Panc1 (cell line): ENCODE measurements around the gene EXOC6B. TPM values are rescaled to one million over a fixed set of nuclear protein-coding genes. Genes with fewer than 3 reads are reported as not detected.

ENCODE experiments used
- ATAC-seq: fragments of 200-7000 bp; cut with Tn5 transposase; 2 replicates; pipeline ENCODE4 v1.9.1; 2020; ENCODE audit warnings: mild to moderate bottlenecking, moderate library complexity
- BruUV-seq: library from RNA; stranded (reverse); fragments of 400-500 nt; replicated peaks from 2 replicates; lab custom pipeline; 2021; lab: Mats Ljungman, UMichigan
- CTCF ChIA-PET: fragments of 300-600 bp; sonication (Branson Sonifier 250); formaldehyde crosslinking; loops from one replicate; lab custom pipeline; 2022; ENCODE audit warnings: antibody characterized with exemption; lab: Charles Lee
- POLR2A ChIA-PET: fragments of 300-600 bp; sonication (Branson Sonifier 250); formaldehyde crosslinking; loops from one replicate; lab custom pipeline; 2022; ENCODE audit warnings: antibody characterized with exemption; lab: Charles Lee
- DNase-seq: peaks from one replicate; pipeline ENCODE4 v3.0.0-alpha.2; 2010; ENCODE audit warnings: low read depth, low spot score
- H3K27ac ChIP-seq: 2 replicates; pipeline ENCODE4 v1.5.1; 2011; ENCODE audit warnings: mild to moderate bottlenecking, low read length, inconsistent platforms
- H3K27me3 ChIP-seq: fragments of 200-500 bp; sonication (Bioruptor generic); 2 replicates; pipeline ENCODE4 v1.6.0; 2014; ENCODE audit warnings: low read length, inconsistent platforms; ENCODE audit not compliant: control insufficient read depth, insufficient read depth
- H3K36me3 ChIP-seq: fragments of 200-500 bp; sonication (Bioruptor generic); 2 replicates; pipeline ENCODE4 v1.5.1; 2014; ENCODE audit warnings: inconsistent platforms, mild to moderate bottlenecking, low read length, moderate library complexity; ENCODE audit not compliant: control insufficient read depth, insufficient read depth
- H3K4me1 ChIP-seq: 2 replicates; pipeline ENCODE4 v1.5.1; 2011; ENCODE audit warnings: inconsistent platforms, mild to moderate bottlenecking, low read length, moderate library complexity; ENCODE audit not compliant: control insufficient read depth, insufficient read depth
- H3K4me3 ChIP-seq, 2 experiments: 2 replicates each; pipeline ENCODE4 v1.5.1; 2011 to 2012; ENCODE audit warnings: low read depth in 2 of 2, low read length in 2 of 2, mild to moderate bottlenecking in 2 of 2, inconsistent platforms in 1 of 2, moderate library complexity in 1 of 2
- H3K9me3 ChIP-seq: fragments of 200-500 bp; sonication (Bioruptor generic); 2 replicates; pipeline ENCODE4 v1.5.1; 2014; ENCODE audit warnings: low read depth, mild to moderate bottlenecking, inconsistent platforms, low read length, moderate library complexity; ENCODE audit not compliant: control insufficient read depth, insufficient read depth
- POLR2AphosphoS5 ChIP-seq: IDR thresholded peaks from 2 replicates; pipeline ENCODE4 v1.6.1; 2012; ENCODE audit warnings: mild to moderate bottlenecking, low read depth, low read length, moderate library complexity
- SIN3A ChIP-seq: IDR thresholded peaks from 2 replicates; pipeline ENCODE4 v1.6.1; 2012; ENCODE audit warnings: low read depth, mild to moderate bottlenecking, low read length, moderate library complexity, borderline replicate concordance; ENCODE audit not compliant: insufficient read depth
- TCF7L2 ChIP-seq: IDR thresholded peaks from 2 replicates; pipeline ENCODE4 v1.6.1; 2011; ENCODE audit warnings: mild to moderate bottlenecking, low read depth, low read length, inconsistent platforms
- in situ Hi-C: cut with HindIII; loops from 2 replicates; pipeline ENCODE4 v1.10.0; 2016; ENCODE audit warnings: low sequenced_read_pairs, low pct_unique_long_range_greater_than_20kb
- intact Hi-C: fragments of 100-400 bp; cut with micrococcal nuclease; formaldehyde crosslinking; loops from one replicate; pipeline ENCODE4 v1.10.0; 2022; ENCODE audit not compliant: unreplicated experiment
- total RNA-seq: library from RNA; stranded (reverse); gene quantifications from one replicate; pipeline ENCODE4 v1.2.1, GENCODE V29; 2021; ENCODE audit not compliant: unreplicated experiment
- TF ChIP-seq, protein P1 (sequence below): fragments of 450-650 bp; IDR thresholded peaks from 2 replicates; pipeline ENCODE4 v1.5.1; 2017; ENCODE audit warnings: mild to moderate bottlenecking
- TF ChIP-seq, protein P2 (sequence below), 2 experiments: IDR thresholded peaks; 2 replicates each; pipeline ENCODE4 v1.6.1; 2011 to 2012; ENCODE audit warnings: low read depth in 2 of 2, control low read depth in 1 of 2, low read length in 1 of 2, mild to moderate bottlenecking in 1 of 2, moderate library complexity in 1 of 2; ENCODE audit not compliant: insufficient read depth in 1 of 2

The EXOC6B gene
- total RNA-seq, 1 experiment from 2014 or later, result 23.2 TPM

DNA sequence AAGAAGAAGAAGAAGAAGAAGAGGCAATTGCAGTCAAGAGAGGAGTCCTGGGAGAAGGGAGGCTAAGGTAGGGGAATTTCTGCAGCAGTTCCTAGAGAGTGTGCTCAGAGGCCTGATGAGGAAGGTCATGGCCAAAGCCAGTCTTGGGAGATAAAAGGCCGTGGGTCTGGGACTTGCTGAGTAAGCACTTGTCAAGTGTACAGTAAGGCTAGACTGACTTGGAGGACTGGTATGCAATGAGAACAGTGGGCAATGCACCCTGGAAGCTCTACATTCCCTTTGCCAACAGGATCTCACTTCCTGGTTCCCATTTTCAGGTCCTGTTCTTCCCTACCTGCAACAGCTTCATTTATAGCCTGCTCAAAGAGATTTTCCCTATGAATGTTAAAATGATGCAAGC, 649.6 kb downstream of the EXOC6B start:
- intact Hi-C loops (no loop called here), in situ Hi-C loops (no loop called here)
- CTCF ChIA-PET, result no interaction called here
- ATAC-seq, result no peak
- POLR2A ChIA-PET, result no interaction called here
- DNase-seq, result no peak
- no peaks in the 10 kb centered on the region for H3K4me1 ChIP-seq
- no peaks in the 10 kb centered on the region for H3K9me3 ChIP-seq
- H3K36me3 ChIP-seq, result no peaks in the 10 kb centered on the region
- no TSS peak for BruUV-seq
- no peak overlapping the region for H3K27ac ChIP-seq
- H3K4me3 ChIP-seq, result no peak overlapping the region
- TF ChIP-seq, protein P1, sequence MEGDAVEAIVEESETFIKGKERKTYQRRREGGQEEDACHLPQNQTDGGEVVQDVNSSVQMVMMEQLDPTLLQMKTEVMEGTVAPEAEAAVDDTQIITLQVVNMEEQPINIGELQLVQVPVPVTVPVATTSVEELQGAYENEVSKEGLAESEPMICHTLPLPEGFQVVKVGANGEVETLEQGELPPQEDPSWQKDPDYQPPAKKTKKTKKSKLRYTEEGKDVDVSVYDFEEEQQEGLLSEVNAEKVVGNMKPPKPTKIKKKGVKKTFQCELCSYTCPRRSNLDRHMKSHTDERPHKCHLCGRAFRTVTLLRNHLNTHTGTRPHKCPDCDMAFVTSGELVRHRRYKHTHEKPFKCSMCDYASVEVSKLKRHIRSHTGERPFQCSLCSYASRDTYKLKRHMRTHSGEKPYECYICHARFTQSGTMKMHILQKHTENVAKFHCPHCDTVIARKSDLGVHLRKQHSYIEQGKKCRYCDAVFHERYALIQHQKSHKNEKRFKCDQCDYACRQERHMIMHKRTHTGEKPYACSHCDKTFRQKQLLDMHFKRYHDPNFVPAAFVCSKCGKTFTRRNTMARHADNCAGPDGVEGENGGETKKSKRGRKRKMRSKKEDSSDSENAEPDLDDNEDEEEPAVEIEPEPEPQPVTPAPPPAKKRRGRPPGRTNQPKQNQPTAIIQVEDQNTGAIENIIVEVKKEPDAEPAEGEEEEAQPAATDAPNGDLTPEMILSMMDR, result no peak
- TF ChIP-seq, protein P2, sequence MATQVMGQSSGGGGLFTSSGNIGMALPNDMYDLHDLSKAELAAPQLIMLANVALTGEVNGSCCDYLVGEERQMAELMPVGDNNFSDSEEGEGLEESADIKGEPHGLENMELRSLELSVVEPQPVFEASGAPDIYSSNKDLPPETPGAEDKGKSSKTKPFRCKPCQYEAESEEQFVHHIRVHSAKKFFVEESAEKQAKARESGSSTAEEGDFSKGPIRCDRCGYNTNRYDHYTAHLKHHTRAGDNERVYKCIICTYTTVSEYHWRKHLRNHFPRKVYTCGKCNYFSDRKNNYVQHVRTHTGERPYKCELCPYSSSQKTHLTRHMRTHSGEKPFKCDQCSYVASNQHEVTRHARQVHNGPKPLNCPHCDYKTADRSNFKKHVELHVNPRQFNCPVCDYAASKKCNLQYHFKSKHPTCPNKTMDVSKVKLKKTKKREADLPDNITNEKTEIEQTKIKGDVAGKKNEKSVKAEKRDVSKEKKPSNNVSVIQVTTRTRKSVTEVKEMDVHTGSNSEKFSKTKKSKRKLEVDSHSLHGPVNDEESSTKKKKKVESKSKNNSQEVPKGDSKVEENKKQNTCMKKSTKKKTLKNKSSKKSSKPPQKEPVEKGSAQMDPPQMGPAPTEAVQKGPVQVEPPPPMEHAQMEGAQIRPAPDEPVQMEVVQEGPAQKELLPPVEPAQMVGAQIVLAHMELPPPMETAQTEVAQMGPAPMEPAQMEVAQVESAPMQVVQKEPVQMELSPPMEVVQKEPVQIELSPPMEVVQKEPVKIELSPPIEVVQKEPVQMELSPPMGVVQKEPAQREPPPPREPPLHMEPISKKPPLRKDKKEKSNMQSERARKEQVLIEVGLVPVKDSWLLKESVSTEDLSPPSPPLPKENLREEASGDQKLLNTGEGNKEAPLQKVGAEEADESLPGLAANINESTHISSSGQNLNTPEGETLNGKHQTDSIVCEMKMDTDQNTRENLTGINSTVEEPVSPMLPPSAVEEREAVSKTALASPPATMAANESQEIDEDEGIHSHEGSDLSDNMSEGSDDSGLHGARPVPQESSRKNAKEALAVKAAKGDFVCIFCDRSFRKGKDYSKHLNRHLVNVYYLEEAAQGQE (IDR thresholded peaks at IDR 0.05; ENCODE audit: insufficient read depth in 1 of 2, low read depth in 2 of 2, low read length in 1 of 2), result no peak
- TF ChIP-seq TCF7L2, result no peak
- no peak for TF ChIP-seq SIN3A
- TF ChIP-seq POLR2AphosphoS5, result no peak
- H3K27me3 ChIP-seq, result no peaks in the 10 kb centered on the region

DNA sequence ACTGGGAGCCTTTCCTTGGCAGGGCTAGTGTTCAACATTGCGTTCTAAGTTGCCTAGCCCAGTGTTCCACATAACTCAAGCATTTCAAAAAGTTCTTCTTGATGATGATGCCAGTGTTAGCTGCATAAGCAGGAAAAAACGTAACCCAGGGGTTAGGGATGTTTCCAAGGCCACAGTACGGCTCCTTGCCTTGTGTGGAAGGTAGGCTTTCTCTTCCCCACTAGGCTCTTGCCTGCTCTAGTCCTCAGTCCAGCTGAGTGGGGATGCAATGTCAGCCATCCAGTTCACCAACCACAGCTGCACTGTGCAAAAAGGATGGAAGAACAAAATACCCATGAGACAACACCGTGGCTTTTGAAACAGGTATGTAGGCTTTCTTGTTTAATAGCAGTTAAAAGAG, 650.2 kb downstream of the EXOC6B start:
- no peak for TF ChIP-seq SIN3A
- no peak for TF ChIP-seq POLR2AphosphoS5
- no peak for TF ChIP-seq TCF7L2
- TF ChIP-seq, protein P2 (IDR thresholded peaks at IDR 0.05; ENCODE audit: insufficient read depth in 1 of 2, low read depth in 2 of 2, low read length in 1 of 2), result no peak
- TF ChIP-seq, protein P1, result no peak
- DNase-seq, result no peak
- Histone ChIP-seq H3K27ac (no peak overlapping the region), H3K36me3 (no peaks in the 10 kb centered on the region), H3K4me1 (no peaks in the 10 kb centered on the region), H3K27me3 (no peaks in the 10 kb centered on the region), H3K4me3 (no peak overlapping the region), H3K9me3 (no peaks in the 10 kb centered on the region)
- intact Hi-C loops, result no loop called here
- no peak for ATAC-seq
- POLR2A ChIA-PET, result no interaction called here
- CTCF ChIA-PET, result no interaction called here
- no TSS peak for BruUV-seq
- in situ Hi-C loops, result no loop called here
